Measurements from ENCODE around the gene IQUB. TPM values are rescaled to one million over a fixed set of nuclear protein-coding genes. Genes with fewer than 3 reads are reported as not detected.
"Not testable (repeated sequence)": the region's sequence is repeated elsewhere in the genome, so short reads cannot be mapped to it uniquely, and the experiment has no call there.

The IQUB gene
- total RNA-seq, 2 donors from 2014 or later, result 0.24 to 0.38 TPM

- intact Hi-C loops (cut with DNase I), result loop anchor here in 1 of 2 donors (10.0 kb wide), 1 partner anchor 142 kb away; no protein-coding TSS in a partner anchor
- DNase-seq, result no peak
- ATAC-seq, result no peak
These were observed 18.8 kb upstream of the IQUB start for GRCh38 chr7:123553159-123553558.

- intact Hi-C loops (cut with DNase I), result loop anchor here in 1 of 2 donors (10.0 kb wide), 1 partner anchor 142 kb away; no protein-coding TSS in a partner anchor
- no peak for DNase-seq
These were observed 18.2 kb upstream of the IQUB start for GRCh38 chr7:123552641-123553040.

GRCh38 chr7:123552134-123552533 lies 17.7 kb upstream of the IQUB start:
- intact Hi-C loops (cut with DNase I), result loop anchor here in 1 of 2 donors (10.0 kb wide), 1 partner anchor 143 kb away; no protein-coding TSS in a partner anchor
- ATAC-seq, DNase-seq: not testable (repeated sequence)

More at GRCh38 chr7:123552641-123553040, 18.2 kb upstream of the IQUB start:
- ATAC-seq, result peak in 1 of 2 donors; percentile 36

- DNase-seq (no peak), ATAC-seq (no peak)
- intact Hi-C loops (cut with DNase I), result no loop called here
These were observed 14.0 kb upstream of the IQUB start for GRCh38 chr7:123548406-123548805.

GRCh38 chr7:123539871-123540270 lies 5.5 kb upstream of the IQUB start:
- intact Hi-C loops (cut with DNase I), result no loop called here
- DNase-seq (no peak), ATAC-seq (no peak)

GRCh38 chr7:123538897-123539296 lies 4.5 kb upstream of the IQUB start:
- no peak for ATAC-seq
- intact Hi-C loops (cut with DNase I), result no loop called here
- DNase-seq, result no peak

GRCh38 chr7:123538189-123538714 lies 3.9 kb upstream of the IQUB start:
- intact Hi-C loops (cut with DNase I), result no loop called here

GRCh38 chr7:123537026-123537642 lies 2.7 kb upstream of the IQUB start:
- DNase-seq (no peak), ATAC-seq (no peak)
- intact Hi-C loops (cut with DNase I), result no loop called here

More at GRCh38 chr7:123538189-123538714, 3.9 kb upstream of the IQUB start:
- ATAC-seq (no peak), DNase-seq (no peak)

- DNase-seq (peak; percentile 36), ATAC-seq (no peak)
- intact Hi-C loops (cut with DNase I), result no loop called here
These were observed 1.1 kb upstream of the IQUB start for GRCh38 chr7:123535517-123535916.

GRCh38 chr7:123533929-123534382 lies 439 bp downstream of the IQUB start:
- DNase-seq (no peak), ATAC-seq (no peak)
- intact Hi-C loops (cut with DNase I), result no loop called here

- ATAC-seq (no peak), DNase-seq (no peak)
- intact Hi-C loops (cut with DNase I), result no loop called here
These were observed 860 bp downstream of the IQUB start for GRCh38 chr7:123533553-123533917.

- intact Hi-C loops (cut with DNase I), result not testable (repeated sequence)
- ATAC-seq (peak; percentile 12 to 39), DNase-seq (peak; percentile 53)
These were observed 1.4 kb downstream of the IQUB start for GRCh38 chr7:123532788-123533552.

GRCh38 chr7:123532343-123532742 lies 2.1 kb downstream of the IQUB start:
- DNase-seq; intact Hi-C loops (cut with DNase I); ATAC-seq: not testable (repeated sequence)

- DNase-seq; ATAC-seq; intact Hi-C loops (cut with DNase I): not testable (repeated sequence)
These were observed 4.3 kb downstream of the IQUB start for GRCh38 chr7:123530035-123530591.

GRCh38 chr7:123528265-123528664 lies 6.1 kb downstream of the IQUB start:
- ATAC-seq, result no peak
- intact Hi-C loops (cut with DNase I), result no loop called here
- DNase-seq, result no peak

GRCh38 chr7:123527712-123528225 lies 6.6 kb downstream of the IQUB start:
- ATAC-seq; intact Hi-C loops (cut with DNase I); DNase-seq: not testable (repeated sequence)

GRCh38 chr7:123526533-123526932 lies 7.9 kb downstream of the IQUB start:
- ATAC-seq; intact Hi-C loops (cut with DNase I); DNase-seq: not testable (repeated sequence)

- ATAC-seq (no peak), DNase-seq (no peak)
- intact Hi-C loops (cut with DNase I), result no loop called here
These were observed 12.3 kb downstream of the IQUB start for GRCh38 chr7:123522066-123522465.

GRCh38 chr7:123505221-123505620 lies 29.2 kb downstream of the IQUB start:
- no peak for DNase-seq
- no peak for ATAC-seq
- intact Hi-C loops (cut with DNase I), result no loop called here
